IMR-90 (cell line): ENCODE results near the gene ZSCAN25. TPM values are rescaled to one million over a fixed set of nuclear protein-coding genes. Genes with fewer than 3 reads are reported as not detected.

Source experiments
- ATAC-seq: fragments of 200-7000 bp; cut with Tn5 transposase; 2 replicates; pipeline ENCODE4 v1.9.1; 2020; ENCODE audit warnings: low read depth, mild to moderate bottlenecking, moderate library complexity
- BruUV-seq: library from RNA; stranded (reverse); fragments of 400-500 nt; replicated peaks from 2 replicates; lab custom pipeline; 2021; lab: Mats Ljungman, UMichigan
- CTCF ChIA-PET: fragments of 300-600 bp; formaldehyde crosslinking; extraction: SDS; loops from one replicate; lab custom pipeline; 2021; ENCODE audit warnings: antibody characterized with exemption; lab: Yijun Ruan, JAX
- POLR2A ChIA-PET: fragments of 300-600 bp; sonication (Branson Sonifier 250); formaldehyde crosslinking; loops from one replicate; lab custom pipeline; 2022; ENCODE audit warnings: antibody characterized with exemption; ENCODE audit not compliant: unreplicated experiment; lab: Charles Lee
- DNase-seq: peaks from one replicate; pipeline ENCODE4 v3.0.0; 2013
- H2AFZ ChIP-seq: replicated peaks from 2 replicates; pipeline ENCODE3; 2013; ENCODE audit warnings: low read length, mild to moderate bottlenecking; ENCODE audit not compliant: poor library complexity
- H2AK5ac ChIP-seq: 2 replicates; pipeline ENCODE4 v1.6.1; 2013; ENCODE audit warnings: low read depth, low read length, inconsistent platforms
- H2AK9ac ChIP-seq: replicated peaks from 2 replicates; pipeline ENCODE3; 2013; ENCODE audit warnings: mild to moderate bottlenecking, low read depth, low read length, moderate library complexity; ENCODE audit not compliant: poor library complexity
- H2BK120ac ChIP-seq: 2 replicates; pipeline ENCODE4 v1.6.1; 2013; ENCODE audit warnings: low read depth, low read length, inconsistent platforms
- H2BK15ac ChIP-seq: 3 replicates; pipeline ENCODE4 v1.6.1; 2013; ENCODE audit warnings: low read depth, low read length, inconsistent platforms
- H2BK20ac ChIP-seq: 2 replicates; pipeline ENCODE4 v1.6.1; 2013; ENCODE audit warnings: low read depth, mild to moderate bottlenecking, inconsistent platforms, low read length, moderate library complexity
- H2BK5ac ChIP-seq: 2 replicates; pipeline ENCODE4 v1.6.1; 2013; ENCODE audit warnings: mild to moderate bottlenecking, low read depth, low read length, inconsistent platforms; ENCODE audit not compliant: poor library complexity, severe bottlenecking
- H3K14ac ChIP-seq: replicated peaks from 2 replicates; pipeline ENCODE4 v1.6.1; 2013; ENCODE audit warnings: low read depth, low read length, inconsistent platforms
- H3K18ac ChIP-seq: 2 replicates; pipeline ENCODE4 v1.6.1; 2013; ENCODE audit warnings: low read depth, low read length, control low read depth
- H3K23ac ChIP-seq: 2 replicates; pipeline ENCODE4 v1.6.1; 2013; ENCODE audit warnings: low read depth, low read length, inconsistent platforms
- H3K27ac ChIP-seq: 2 replicates; pipeline ENCODE4 v1.5.1; 2013; ENCODE audit warnings: mild to moderate bottlenecking, control low read depth, low read length; ENCODE audit not compliant: insufficient read depth
- H3K27me3 ChIP-seq: 2 replicates; pipeline ENCODE4 v1.6.1; 2013; ENCODE audit warnings: low read length; ENCODE audit not compliant: control insufficient read depth, insufficient read depth
- H3K36me3 ChIP-seq: 2 replicates; pipeline ENCODE4 v1.6.1; 2013; ENCODE audit warnings: low read length, mixed read lengths; ENCODE audit not compliant: control insufficient read depth, insufficient read depth
- H3K4ac ChIP-seq: 2 replicates; pipeline ENCODE4 v1.6.1; 2013; ENCODE audit warnings: low read depth, low read length, inconsistent platforms
- H3K4me1 ChIP-seq: 2 replicates; pipeline ENCODE4 v1.6.1; 2013; ENCODE audit warnings: low read length, mixed read lengths; ENCODE audit not compliant: control insufficient read depth, insufficient read depth
- H3K4me2 ChIP-seq: 2 replicates; pipeline ENCODE4 v1.6.1; 2013; ENCODE audit warnings: low read depth, mild to moderate bottlenecking, control low read depth, low read length, moderate library complexity
- H3K4me3 ChIP-seq: 2 replicates; pipeline ENCODE4 v1.5.1; 2013; ENCODE audit warnings: low read depth, mild to moderate bottlenecking, control low read depth, low read length, moderate library complexity; ENCODE audit not compliant: insufficient read depth
- H3K56ac ChIP-seq: 2 replicates; pipeline ENCODE4 v1.6.1; 2013; ENCODE audit warnings: low read length, inconsistent platforms; ENCODE audit not compliant: insufficient read depth; ENCODE audit errors: extremely low read depth
- H3K79me1 ChIP-seq, 2 experiments: 2 replicates each; pipeline ENCODE4 v1.6.1; 2013; ENCODE audit warnings: low read length in 2 of 2, inconsistent platforms in 1 of 2, low read depth in 1 of 2
- H3K9ac ChIP-seq: 2 replicates; pipeline ENCODE4 v1.6.1; 2013; ENCODE audit warnings: low read depth, low read length, control low read depth
- H3K9me1 ChIP-seq: 2 replicates; pipeline ENCODE4 v1.6.1; 2013; ENCODE audit warnings: low read length, inconsistent platforms; ENCODE audit not compliant: insufficient read depth
- H3K9me3 ChIP-seq: 2 replicates; pipeline ENCODE4 v1.6.1; 2013; ENCODE audit warnings: low read length; ENCODE audit not compliant: control insufficient read depth, insufficient read depth
- H4K20me1 ChIP-seq: 2 replicates; pipeline ENCODE4 v1.6.1; 2013; ENCODE audit warnings: low read length, inconsistent platforms; ENCODE audit not compliant: insufficient read depth
- H4K5ac ChIP-seq: 2 replicates; pipeline ENCODE4 v1.6.1; 2013; ENCODE audit warnings: mild to moderate bottlenecking, low read depth, low read length, control low read depth
- H4K8ac ChIP-seq, 2 experiments: 2 replicates each; pipeline ENCODE4 v1.6.1; 2013; ENCODE audit warnings: low read depth in 2 of 2, low read length in 2 of 2, control low read depth in 1 of 2, inconsistent platforms in 1 of 2
- H4K91ac ChIP-seq: 2 replicates; pipeline ENCODE4 v1.6.1; 2013; ENCODE audit warnings: low read depth, low read length, inconsistent platforms; ENCODE audit not compliant: insufficient read depth
- CEBPB ChIP-seq: IDR thresholded peaks from 2 replicates; pipeline ENCODE4 v1.6.1; 2012; ENCODE audit warnings: low read depth, low read length, improper control_type of control experiment
- FOS ChIP-seq: fragments of 150-350 bp; IDR thresholded peaks from 2 replicates; pipeline ENCODE4 v1.6.1; 2016; ENCODE audit warnings: low read depth, low read length
- MAFK ChIP-seq: IDR thresholded peaks from 2 replicates; pipeline ENCODE4 v1.6.1; 2012; ENCODE audit warnings: low read depth, low read length, improper control_type of control experiment
- MAZ ChIP-seq: IDR thresholded peaks from 2 replicates; pipeline ENCODE4 v1.6.1; 2012; ENCODE audit warnings: low read depth, mild to moderate bottlenecking, low read length, improper control_type of control experiment, moderate library complexity, borderline replicate concordance
- NFE2L2 ChIP-seq: fragments of 150-350 bp; IDR thresholded peaks from 2 replicates; pipeline ENCODE4 v1.6.1; 2016; ENCODE audit warnings: low read depth, mild to moderate bottlenecking, low read length
- POLR2A ChIP-seq: IDR thresholded peaks from 2 replicates; pipeline ENCODE4 v1.6.1; 2012; ENCODE audit warnings: mild to moderate bottlenecking, low read depth, low read length
- RAD21 ChIP-seq: IDR thresholded peaks from 2 replicates; pipeline ENCODE4 v1.6.1; 2012; ENCODE audit warnings: low read length, improper control_type of control experiment
- RCOR1 ChIP-seq: IDR thresholded peaks from 2 replicates; pipeline ENCODE4 v1.6.1; 2012; ENCODE audit warnings: mild to moderate bottlenecking, low read length, improper control_type of control experiment; ENCODE audit not compliant: insufficient replicate concordance
- RFX5 ChIP-seq: IDR thresholded peaks from 2 replicates; pipeline ENCODE4 v1.8.0; 2012; ENCODE audit warnings: low read depth, mild to moderate bottlenecking, low read length, moderate library complexity
- SMC3 ChIP-seq: fragments of 150-350 bp; IDR thresholded peaks from 2 replicates; pipeline ENCODE4 v1.6.1; 2016; ENCODE audit warnings: low read depth, mild to moderate bottlenecking, antibody characterized with exemption, low read length, moderate library complexity
- WGBS, 2 experiments: methylation state at CpG; one replicate each; pipeline versions ENCODE4 v1.1.5 to v1.1.7; 2013; ENCODE audit warnings: missing lambda C conversion rate in 2 of 2; ENCODE audit not compliant: insufficient read length in 1 of 2; ENCODE audit errors: extremely low coverage in 2 of 2; 5-methylcytosine and 5-hydroxymethylcytosine counted together
- dilution Hi-C: fragments of 300-500 bp; cut with HindIII; formaldehyde crosslinking; loops from one replicate; pipeline ENCODE4 v1.14.3; 2018; ENCODE audit warnings: low sequenced_read_pairs; ENCODE audit not compliant: unreplicated experiment
- in situ Hi-C: fragments of 300-500 bp; cut with MboI; formaldehyde crosslinking; loops from 3 replicates; pipeline ENCODE4 v1.14.3; 2019; ENCODE audit warnings: low sequenced_read_pairs, inconsistent platforms, mixed read lengths
- intact Hi-C: fragments of 100-400 bp; cut with micrococcal nuclease; formaldehyde crosslinking; loops from 2 replicates; pipeline ENCODE4 v1.10.0; 2022
- polyA plus RNA-seq, 3 experiments: library from polyadenylated mRNA; depleted of rRNA; stranded (reverse); fragments of >200 nt; gene quantifications; 2 replicates each; pipeline ENCODE4 v1.2.3, GENCODE V29; 2012; ENCODE audit warnings: low replicate concordance in 1 of 3
- total RNA-seq: library from RNA; depleted of rRNA; stranded (reverse); fragments of >200 nt; gene quantifications from 2 replicates; pipeline ENCODE4 v1.2.3, GENCODE V29; 2012
- TF ChIP-seq, protein P1 (sequence below): fragments of 150-350 bp; IDR thresholded peaks from 2 replicates; pipeline ENCODE4 v1.6.1; 2016; ENCODE audit warnings: low read depth, mild to moderate bottlenecking, low read length, moderate library complexity, borderline replicate concordance
- TF ChIP-seq, protein P2 (sequence below): conservative IDR thresholded peaks from 2 replicates; pipeline ENCODE4 v1.5.1; 2012; ENCODE audit warnings: mild to moderate bottlenecking, low read depth, low read length, improper control_type of control experiment

Gene ZSCAN25
- total and polyA plus RNA-seq, 2 of the 4 experiments (the other 2 are of a cell fraction) = 6.2 to 9.0 TPM

DNA sequence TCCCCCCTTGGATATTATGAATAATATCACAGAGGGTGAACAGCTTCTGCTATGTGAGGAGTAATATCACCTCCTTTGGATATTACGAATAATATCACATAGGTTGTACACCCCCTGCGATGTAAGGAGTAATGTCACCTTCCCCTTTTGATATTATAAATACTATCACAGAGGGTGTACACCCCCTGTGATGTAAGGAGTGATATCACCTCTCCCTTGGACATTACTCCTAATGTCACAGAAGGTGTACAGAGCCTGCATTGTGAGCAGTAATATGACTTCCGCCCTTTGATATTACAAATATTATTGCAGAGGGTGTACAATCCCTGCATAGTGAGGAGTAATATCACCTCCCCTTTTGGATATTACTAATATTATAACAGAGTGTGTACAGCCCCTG lies 27.9 kb upstream of the ZSCAN25 start:
- H2BK15ac ChIP-seq = no peak overlapping the region
- no peaks in the 10 kb centered on the region for H3K36me3 ChIP-seq
- H3K9me3 ChIP-seq = no peaks in the 10 kb centered on the region
- H4K91ac ChIP-seq = no peak overlapping the region
- H3K4me3 ChIP-seq = no peak overlapping the region
- no peak overlapping the region for H4K8ac ChIP-seq
- no peaks in the 10 kb centered on the region for H3K4me1 ChIP-seq
- no peak overlapping the region for H4K5ac ChIP-seq
- in situ Hi-C loops = no loop called here
- H3K27ac ChIP-seq = no peak overlapping the region
- no CpG with 5 or more reads among the region's 3 CpGs for WGBS, 2 experiments
- H2BK20ac ChIP-seq = no peak overlapping the region
- no peaks in the 10 kb centered on the region for H3K79me1 ChIP-seq
- POLR2A ChIA-PET = no interaction called here
- H3K4me2 ChIP-seq = no peak overlapping the region
- DNase-seq = no peak
- no peak overlapping the region for H3K14ac ChIP-seq
- no peaks in the 10 kb centered on the region for H3K27me3 ChIP-seq
- no peak overlapping the region for H2AFZ ChIP-seq
- no peak for TF ChIP-seq FOS
- TF ChIP-seq, protein P1, sequence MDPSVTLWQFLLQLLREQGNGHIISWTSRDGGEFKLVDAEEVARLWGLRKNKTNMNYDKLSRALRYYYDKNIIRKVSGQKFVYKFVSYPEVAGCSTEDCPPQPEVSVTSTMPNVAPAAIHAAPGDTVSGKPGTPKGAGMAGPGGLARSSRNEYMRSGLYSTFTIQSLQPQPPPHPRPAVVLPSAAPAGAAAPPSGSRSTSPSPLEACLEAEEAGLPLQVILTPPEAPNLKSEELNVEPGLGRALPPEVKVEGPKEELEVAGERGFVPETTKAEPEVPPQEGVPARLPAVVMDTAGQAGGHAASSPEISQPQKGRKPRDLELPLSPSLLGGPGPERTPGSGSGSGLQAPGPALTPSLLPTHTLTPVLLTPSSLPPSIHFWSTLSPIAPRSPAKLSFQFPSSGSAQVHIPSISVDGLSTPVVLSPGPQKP = no peak
- no peak for TF ChIP-seq NFE2L2
- TF ChIP-seq, protein P2, sequence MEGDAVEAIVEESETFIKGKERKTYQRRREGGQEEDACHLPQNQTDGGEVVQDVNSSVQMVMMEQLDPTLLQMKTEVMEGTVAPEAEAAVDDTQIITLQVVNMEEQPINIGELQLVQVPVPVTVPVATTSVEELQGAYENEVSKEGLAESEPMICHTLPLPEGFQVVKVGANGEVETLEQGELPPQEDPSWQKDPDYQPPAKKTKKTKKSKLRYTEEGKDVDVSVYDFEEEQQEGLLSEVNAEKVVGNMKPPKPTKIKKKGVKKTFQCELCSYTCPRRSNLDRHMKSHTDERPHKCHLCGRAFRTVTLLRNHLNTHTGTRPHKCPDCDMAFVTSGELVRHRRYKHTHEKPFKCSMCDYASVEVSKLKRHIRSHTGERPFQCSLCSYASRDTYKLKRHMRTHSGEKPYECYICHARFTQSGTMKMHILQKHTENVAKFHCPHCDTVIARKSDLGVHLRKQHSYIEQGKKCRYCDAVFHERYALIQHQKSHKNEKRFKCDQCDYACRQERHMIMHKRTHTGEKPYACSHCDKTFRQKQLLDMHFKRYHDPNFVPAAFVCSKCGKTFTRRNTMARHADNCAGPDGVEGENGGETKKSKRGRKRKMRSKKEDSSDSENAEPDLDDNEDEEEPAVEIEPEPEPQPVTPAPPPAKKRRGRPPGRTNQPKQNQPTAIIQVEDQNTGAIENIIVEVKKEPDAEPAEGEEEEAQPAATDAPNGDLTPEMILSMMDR = no peak
- TF ChIP-seq CEBPB = no peak
- no peak for TF ChIP-seq SMC3
- no peak for TF ChIP-seq MAFK
- TF ChIP-seq POLR2A = no peak
- no peak for TF ChIP-seq RFX5
- no peak for TF ChIP-seq RAD21
- no peak for TF ChIP-seq RCOR1
- no peak for TF ChIP-seq MAZ
- H3K4ac ChIP-seq = no peak overlapping the region
- BruUV-seq = no TSS peak
- no peaks in the 10 kb centered on the region for H3K9me1 ChIP-seq
- no peak overlapping the region for H2AK5ac ChIP-seq
- H4K20me1 ChIP-seq = no peaks in the 10 kb centered on the region
- no peak overlapping the region for H2BK5ac ChIP-seq
- ATAC-seq = no peak
- dilution Hi-C loops = no loop called here
- H2BK120ac ChIP-seq = no peak overlapping the region
- H3K56ac ChIP-seq = no peak overlapping the region
- no peak overlapping the region for H3K18ac ChIP-seq
- no peak overlapping the region for H3K9ac ChIP-seq
- intact Hi-C loops = no loop called here
- CTCF ChIA-PET = no interaction called here
- no peak overlapping the region for H3K23ac ChIP-seq
- no peak overlapping the region for H2AK9ac ChIP-seq
